NCI-H82 treated with DMSO at 0.1 percent for 48 hours (cell line): ENCODE results near the gene RNF151.

Source experiments
- DNase-seq: peaks from one replicate; lab custom pipeline; 2025; ENCODE audit not compliant: unreplicated experiment; lab: John Stamatoyannopoulos, UW

The RNF151 gene

DNA sequence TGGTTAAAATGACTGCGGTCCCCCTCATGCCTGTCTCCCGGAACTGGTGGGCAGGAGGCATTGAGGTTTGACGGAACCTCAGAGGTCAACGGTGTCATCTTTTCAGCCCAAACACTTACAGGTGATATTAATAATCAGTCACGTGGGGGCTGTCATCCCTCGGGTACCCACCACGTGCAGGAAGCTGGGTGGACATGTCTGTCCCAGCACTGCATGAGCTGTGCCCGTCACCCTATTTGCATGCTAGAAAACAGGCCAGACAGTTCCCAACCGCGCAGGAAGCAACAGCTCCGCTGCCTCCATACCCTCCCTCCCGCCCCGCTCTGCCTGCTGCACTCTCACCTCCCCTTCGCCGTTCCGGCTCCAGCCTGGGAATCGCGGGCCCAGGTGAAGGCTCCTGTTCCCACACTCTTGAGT is 24.5 kb downstream of the RNF151 start:
- DNase-seq = no peak

DNA sequence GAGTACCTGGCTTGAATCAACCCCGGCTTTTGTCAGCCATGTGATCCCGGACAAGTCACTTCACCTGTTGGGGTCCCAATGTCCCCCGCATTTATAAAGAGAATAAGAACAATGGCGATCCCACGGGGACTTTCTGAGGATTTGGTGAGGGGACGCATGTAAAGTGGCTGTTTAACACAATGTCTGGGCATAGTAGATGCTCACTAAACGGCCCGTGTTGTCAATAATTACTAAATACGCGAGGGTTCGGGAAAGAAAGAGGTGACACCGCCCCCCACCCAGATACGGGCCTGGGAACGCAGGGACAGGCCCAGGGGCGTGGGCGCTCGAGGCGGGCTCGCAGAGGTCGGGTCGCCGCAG is 24.9 kb downstream of the RNF151 start:
- DNase-seq = no peak

DNA sequence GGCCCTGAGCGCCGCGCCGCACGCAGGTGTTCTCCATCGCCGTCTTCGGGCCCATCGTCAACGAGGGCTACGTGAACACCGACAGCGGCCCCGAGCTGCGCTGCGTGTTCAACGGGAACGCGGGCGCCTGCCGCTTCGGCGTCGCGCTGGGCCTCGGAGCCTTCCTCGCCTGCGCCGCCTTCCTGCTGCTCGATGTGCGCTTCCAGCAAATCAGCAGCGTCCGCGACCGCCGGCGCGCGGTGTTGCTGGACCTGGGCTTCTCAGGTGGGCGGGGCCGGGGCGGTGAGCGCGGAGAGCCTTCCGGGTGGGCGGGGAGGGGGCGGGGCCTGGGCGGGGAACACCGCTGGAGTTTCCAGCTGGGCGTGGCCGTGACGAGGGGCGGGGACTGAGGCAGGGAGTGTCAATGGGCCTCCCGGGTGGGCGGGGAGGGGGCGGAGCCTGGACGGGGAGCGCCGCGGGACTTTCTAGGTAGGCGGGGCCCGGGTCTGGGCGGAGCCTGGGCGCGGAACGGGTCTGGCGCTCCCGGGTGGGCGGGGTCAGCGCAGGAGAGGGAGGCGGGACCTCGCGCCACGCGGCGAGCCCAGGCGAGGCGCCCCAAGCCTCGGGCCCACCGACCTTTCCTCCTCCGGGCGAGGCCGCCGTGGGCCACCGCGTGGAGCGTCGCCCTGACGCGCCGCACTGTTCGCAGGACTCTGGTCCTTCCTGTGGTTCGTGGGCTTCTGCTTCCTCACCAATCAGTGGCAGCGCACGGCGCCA is 25.5 kb downstream of the RNF151 start:
- DNase-seq = no peak

DNA sequence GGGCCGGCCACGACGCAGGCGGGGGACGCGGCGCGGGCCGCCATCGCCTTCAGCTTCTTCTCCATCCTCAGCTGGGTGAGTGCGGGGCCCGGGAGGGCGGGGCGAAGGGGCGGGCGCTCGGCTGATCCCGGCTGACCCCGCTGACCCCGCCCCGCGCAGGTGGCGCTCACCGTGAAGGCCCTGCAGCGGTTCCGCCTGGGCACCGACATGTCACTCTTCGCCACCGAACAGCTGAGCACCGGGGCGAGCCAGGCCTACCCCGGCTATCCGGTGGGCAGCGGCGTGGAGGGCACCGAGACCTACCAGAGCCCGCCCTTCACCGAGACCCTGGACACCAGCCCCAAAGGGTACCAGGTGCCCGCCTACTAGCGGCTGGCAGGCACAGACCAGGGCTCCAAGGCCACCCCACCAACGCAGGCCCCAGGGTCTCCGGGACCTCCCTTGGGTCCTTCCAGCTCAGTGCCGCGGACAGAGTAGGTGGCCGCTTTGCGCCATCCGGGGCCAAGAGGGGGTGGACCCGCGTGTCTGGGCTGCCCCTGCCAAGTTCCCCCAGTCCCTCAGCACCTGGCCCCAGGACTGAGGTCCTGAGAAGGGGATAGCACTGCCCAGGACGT is 26.2 kb downstream of the RNF151 start:
- no peak for DNase-seq

DNA sequence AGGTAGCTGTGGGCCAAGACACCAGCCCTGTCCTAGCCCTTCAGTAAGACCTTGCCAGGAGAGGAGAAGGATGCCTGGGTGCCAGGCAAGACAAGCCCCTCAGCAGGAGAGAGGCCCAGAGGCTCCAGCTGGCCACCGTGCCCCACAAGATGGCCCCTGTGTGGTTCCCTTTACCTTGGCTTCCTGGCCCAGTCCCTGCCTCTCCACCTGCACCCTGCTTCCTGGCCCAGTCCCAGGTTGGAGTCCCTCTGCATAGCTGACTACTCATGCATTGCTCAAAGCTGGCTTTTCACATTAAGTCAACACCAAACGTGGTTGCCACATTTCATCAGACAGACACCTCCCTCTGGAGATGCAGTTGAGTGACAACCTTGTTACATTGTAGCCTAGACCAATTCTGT is 27.1 kb downstream of the RNF151 start:
- no peak for DNase-seq

DNA sequence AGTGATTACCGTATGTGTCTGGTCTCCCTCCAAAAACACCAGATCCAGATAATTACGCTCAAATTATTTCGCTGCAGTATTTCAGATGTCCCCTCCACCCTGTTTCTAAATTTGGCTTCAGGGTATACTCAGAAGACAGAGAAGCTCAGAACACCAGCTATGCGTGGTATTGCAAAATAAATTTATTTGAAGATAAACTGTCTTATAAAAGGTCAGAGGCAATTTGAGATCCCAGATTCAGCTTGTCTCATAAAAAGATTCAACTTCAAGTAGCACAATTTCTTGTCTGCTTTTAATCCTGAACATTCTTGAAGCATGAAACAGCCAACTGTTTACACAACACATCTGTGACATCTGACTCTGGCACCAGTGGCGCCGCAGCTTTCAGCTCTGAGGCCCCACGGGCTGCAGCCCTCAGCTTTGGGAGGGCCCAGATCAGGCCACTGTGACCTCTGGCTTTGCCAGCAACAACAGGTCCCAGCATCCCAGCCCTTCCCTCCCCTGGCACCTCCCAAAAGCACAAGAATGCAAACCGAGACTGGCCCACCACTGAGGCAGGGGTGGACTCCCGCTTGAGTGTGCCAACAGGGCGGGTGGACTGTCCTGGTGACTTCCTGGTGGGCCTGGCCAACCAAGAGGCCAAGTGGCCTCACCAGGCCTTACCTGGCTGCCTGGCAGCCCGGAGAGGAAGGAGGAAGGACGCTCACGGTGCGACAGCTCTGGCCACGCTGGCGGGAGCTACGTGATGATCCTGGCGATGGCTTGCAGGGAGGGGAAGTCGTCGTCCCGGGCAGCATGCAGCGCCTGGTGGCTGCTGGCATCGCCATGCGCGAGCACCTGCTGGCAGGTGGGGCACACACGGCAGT is 31.1 kb downstream of the RNF151 start:
- DNase-seq = no peak

DNA sequence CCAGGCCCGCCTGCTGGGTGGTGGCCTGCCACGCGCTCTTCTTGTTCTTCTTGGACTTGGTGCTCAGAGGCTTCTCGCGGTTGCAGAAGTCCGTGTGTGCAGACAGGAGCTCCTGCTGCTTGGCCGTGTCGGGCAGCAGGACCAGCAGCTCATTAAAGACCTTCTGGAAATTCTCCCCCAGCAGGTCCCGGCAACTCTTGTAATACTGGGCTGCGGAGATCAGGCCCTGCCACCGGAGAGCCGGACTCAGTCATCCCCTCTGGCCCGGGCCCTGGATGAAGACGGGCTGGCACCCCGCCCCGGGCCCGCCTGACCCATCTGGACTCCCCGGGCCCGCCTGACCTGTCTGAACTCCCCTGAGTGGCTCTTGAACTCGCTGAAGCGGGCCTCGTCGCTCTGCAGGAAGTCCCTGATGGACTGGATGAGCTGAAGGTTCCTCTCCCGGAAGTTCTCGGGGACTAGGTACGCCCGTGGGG is 31.7 kb downstream of the RNF151 start:
- no peak for DNase-seq

DNA sequence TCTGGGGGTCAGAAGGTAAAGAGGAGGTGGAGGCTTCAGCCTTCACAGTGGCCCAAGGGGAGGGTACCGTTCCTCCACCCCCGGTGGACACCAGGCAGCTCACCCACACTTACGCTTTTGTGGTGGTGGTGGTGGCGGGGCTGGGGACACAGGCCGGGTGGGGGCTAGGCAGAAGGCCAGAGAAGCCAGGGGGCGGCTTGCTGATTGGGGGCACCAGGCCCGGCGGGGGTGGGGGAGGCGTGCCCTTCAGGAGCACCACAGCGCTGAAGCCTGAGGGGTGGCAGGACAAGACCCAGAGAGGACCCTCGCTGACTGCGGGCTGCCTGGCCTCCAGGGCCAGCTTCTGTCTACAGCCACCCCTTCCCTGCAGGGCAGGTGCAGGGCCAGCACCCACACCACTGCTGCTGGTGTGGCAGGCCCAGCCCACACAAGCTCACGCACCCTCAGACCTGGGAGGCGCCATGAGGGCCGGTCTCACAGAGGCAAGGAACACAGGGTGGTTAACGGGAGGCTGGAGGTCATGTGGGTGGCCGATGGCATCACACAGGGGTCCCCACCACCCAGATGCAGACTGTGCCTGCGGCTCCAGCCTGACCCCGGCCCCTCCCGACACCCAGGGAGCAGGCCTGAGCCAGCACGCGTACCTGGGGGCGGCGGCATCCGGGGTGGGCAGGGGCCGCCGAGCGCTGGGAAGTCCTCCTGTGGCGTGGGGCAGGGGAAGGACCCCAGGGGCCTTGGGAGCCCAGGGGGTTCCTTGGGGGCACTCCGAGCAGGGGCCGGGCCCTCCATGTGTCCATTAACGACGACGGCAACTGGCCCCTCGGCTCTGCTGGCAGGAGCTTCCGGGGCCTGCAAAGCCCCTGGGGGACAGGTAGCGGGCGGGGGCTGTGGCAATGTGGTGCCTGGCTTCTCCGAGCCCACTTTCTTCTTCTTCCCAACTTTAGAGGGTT is 32.5 kb downstream of the RNF151 start:
- DNase-seq = no peak

DNA sequence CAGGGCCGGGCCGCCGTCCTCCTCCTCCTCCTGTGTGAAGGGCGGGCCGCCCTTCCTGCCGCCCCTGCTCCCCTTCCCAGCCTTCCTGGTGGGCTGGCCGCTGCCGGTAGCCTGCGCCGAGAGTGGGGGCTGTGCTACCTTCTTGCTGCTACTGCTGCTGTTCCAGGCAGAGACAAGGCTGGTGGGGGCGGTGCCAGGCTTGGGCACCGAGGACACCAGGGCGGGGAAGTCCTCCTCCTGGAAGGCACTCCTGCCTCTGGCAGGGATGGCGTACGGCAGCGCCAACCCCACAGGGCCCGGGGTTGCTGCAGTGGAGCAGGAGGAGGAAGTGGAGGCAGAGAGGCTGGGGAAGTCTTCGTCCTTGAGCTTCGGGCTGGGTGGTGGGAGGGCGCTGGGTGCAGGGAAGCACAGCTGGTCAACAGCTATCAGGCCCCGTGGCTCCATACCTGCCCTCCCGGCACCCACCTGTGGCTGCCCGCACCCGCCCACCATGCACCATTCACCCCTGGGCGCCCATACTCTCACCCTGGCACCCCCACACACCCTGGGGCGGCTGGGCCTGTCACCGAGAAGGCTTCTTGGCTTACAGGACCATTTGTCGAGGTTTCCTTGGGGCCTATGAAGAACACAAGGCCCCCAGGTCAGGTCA is 33.3 kb downstream of the RNF151 start:
- no peak for DNase-seq

DNA sequence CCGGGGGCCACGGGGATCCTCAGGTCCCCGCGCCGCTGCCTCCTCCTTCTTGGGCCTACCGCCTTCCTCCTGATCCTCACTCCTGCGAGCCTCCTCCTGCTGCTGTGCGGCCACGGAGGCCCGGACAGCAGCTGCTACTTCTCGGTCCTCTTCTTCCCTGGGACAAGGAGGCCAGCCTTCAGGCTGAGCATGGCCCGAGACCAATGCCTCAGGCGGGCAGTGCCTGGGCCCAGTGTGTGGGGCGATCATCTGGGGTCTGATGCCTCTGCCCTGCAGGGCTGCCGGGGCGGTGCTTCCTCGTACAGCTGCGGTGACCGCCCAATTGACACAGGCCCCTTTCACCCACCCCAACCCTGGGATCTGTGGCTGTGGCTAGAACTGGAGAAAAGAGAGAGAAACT is 34.4 kb downstream of the RNF151 start:
- no peak for DNase-seq

DNA sequence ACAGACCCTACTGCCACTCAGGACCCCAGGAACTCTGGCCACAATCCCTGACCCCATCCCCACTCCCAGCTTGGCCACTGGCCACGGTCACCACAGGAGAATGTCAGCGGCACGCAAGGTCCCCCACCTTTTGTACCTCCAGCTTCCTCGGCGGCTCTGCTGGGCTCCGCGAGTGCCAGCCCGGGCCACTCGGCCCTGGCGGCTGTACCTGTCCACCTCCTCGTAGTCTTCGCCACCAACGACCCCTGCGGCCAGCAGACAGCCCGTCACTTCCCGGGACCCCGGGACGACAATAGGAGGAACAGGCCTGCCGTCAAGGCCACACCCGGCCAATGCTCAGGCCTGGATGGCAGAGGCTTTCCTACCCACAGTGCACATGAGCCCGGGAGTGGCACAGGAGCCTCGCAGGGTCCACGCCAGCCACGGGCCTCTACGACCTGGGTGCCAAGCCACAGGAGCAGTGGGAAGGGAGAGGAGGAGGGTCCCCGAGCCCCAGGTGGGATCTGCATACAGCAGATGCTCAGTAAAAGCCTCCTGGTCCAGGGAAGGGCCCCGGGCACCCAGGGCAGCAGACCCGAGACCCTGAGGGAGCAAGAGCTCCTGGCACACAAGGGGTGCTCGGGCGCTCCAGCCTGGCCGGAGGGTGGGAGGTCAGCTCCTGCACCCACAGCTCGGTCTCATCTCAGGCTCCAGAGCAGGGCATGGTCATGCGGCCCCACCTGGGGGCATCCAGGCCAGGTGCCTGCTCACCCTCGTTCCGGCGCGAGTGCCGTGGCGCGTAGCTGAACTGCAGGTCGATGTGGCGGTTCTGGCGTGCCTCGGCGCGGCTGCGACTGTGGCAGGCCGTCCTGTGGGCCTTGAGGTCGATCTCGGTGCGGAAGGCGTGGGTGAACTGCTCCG is 35.0 kb downstream of the RNF151 start:
- no peak for DNase-seq

DNA sequence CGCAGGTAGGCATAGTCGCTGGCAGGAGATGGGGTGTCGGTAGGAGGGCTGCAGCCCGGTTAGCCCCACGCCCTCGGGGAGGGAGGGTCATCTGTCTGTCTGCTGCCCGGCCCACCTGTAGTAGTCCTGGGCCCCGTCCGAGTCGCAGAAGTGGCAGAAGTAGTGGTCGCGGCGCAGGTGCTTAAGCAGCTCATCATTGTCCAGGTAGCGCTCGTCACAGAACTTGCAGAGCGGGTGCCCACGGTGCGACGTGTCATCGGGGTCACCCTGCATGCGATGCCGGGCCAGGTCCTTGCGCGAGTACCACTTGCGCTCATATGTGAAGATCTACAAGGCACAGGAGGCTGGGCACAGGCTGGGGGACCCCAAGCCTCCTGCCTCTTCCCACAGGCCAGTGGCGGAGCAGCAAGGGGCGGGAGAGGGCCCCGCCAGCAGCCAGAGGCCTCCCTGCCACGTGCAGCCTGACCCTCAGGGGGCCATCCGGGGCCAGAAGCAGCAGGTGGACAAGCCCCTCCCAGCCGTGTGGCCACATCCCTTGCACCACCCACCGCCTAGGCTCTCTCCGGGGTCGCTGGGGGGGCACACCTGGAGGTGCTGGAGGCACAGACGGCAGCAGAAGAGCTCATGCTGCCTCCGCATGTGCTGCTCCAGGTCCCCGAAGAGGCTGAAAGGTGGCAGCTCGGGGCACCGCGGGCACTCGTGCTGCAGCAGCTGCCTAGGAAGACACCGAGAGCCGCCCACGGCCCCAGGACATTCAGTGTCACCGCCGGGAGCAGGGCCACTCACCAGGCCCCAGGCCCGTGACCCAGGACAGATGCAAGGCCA is 36.0 kb downstream of the RNF151 start:
- no peak for DNase-seq

DNA sequence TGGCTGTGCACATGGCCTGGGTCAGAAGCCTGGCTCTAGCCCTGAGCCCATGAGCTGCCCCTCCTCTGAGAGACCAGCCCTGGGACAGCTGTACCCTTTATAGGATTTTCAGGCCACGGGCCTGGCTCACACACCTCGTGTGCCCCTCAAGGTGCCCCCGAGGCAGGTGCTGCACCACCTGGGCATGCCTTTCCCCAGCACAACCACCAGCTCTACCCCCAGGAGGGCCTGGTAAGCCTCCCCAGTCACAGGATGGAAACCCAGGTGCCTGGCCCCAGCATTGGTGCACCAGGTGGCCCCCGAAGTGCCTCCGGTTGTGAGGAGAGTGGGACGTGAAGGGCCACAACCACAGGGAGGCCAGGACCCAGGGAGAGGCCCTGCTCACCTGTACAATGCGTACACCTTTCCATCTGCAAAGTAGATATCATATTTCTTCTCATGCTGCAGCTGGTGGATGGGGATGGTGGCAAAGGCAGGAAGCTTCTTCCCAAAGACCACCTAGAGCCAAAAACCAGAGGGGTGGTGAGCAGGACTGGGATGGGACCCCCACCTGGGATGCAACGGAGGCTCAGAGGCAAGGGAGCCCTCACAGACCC is 36.7 kb downstream of the RNF151 start:
- DNase-seq = no peak

DNA sequence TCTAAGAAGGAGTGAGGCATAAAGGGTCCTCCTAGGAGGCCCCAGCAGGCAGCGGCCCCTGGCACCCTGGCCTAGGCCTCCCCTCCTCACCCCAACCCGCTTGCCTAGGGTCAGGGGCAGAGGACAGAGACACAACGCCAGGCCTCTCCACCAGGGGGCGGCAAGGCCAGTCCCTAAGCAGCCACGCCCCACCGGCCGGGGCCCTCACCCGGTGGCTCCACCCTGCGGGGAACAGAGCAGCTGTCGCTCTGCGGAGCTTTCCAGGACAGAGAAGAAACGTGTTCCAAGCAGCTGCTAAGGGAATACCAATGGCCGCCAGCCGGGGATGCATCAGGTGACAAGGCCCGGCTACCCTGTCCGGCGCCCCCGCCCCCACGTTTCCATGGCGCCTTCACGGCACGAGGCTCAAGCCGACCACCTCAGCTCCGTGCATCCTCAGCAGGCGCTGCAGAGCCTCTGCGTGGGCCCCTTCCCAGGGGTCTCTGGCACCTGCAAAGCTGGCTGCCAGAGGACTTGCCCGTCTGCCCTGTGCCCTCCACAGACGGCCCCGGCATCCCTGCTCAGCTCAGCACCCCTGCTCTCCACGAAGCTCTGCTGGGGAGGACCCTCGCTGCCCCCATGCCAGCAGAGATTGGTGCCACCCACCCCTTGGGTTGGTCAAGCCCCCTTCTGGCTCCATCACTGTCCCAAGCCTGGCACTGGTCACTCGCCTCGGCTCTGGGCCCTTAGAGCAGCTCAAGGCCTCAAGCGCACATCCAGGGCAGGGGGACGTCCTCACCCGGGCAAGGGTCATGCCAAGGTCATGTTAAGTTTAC is 37.4 kb downstream of the RNF151 start:
- DNase-seq = peak; percentile 90

DNA sequence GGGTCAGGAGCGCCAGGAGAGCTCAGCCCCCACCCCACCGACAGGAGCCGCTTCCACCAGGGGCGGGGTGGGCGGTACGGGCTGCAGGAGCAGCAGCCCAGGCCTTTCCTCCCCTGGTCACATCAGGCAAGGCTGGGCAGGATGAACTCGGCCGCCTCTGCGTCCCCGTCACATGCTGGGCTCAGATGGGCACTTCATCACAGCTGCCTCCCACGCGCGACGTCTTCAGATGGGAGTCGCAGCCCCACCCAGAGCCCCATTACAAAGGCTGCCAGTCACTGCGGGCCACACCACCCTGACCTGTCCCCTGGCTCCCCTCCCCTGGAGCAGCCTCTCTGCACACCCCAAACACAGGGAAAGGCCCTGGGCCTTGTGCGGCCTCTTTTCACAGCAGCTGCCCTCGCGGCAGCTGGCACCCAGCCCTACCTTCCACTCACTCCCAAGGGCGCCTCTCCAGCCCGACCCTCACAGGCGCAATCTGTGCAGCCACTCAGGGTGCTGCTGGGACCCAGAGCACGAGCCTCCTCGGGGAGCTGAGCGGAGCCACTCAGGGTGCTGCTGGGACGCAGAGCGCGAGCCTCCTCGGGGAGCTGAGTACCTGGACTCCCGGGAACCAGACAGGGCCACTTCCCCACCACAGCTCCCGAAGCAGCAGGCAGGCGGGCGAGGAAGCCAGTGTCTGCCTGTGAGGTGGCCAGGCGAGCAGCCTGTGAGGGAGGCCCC is 38.3 kb downstream of the RNF151 start:
- DNase-seq = no peak

DNA sequence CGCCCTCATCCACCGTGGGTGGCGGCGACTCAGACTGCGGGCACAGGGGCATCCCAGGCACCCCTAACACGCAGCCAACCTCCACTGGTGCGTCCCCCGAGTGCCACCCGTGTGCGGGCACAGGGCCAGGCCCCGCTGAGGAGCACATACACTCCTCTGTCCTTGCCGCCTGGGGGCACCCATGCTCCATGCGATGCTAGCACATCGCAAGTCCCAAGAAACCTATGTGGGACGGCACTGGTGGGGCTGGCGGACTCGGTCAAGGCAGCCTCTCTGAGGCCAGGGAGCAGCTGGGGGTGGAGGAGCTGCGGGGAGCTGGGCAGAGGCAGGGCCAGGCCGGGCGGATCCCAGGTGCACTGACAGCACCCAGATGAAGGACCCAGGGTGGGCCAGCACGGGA is 39.0 kb downstream of the RNF151 start:
- DNase-seq = no peak

DNA sequence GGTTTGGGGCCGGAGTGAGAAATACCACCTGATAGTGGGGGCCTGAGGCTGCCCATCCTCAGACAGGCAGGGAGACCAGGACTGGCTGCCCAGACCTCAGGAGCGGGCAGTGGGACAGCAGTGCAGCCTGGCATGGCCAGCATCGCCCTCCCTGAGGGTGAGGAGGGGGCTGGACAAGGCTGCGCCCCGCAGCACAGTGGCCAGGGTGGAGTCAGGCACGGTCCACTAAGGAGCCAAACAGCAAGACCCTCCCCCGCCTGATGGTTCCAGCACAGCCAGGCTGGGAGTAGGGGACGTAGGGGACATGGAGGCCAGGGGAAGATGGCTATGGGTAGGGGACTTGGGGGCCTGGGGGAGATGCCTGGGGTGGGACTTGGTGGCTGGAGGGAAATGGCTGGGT is 39.7 kb downstream of the RNF151 start:
- DNase-seq = no peak
